GM21825 (cell line): ENCODE measurements around the gene GPA33.

Experiments used
- ATAC-seq: cut with Tn5 transposase; IDR thresholded peaks from one replicate; pipeline ENCODE4 v1.9.1; 2021; ENCODE audit warnings: mild to moderate bottlenecking, moderate library complexity; ENCODE audit not compliant: unreplicated experiment

Gene GPA33

GRCh38 chr1:167090314-167090942, at the start of gene GPA33:
TSS of gene GPA33 (minus strand) at chr1:167090377. CDS start at chr1:167090287, 90 bp downstream.
- ATAC-seq: peak; percentile 73

GRCh38 chr1:167138703-167139102, 48.5 kb upstream of the GPA33 start:
- ATAC-seq: no peak

- no peak for ATAC-seq
Measured at GRCh38 chr1:167137793-167138510, 47.8 kb upstream of the GPA33 start.

GRCh38 chr1:167137332-167137781, 47.2 kb upstream of the GPA33 start:
- no peak for ATAC-seq

- no peak for ATAC-seq
Measured at GRCh38 chr1:167136806-167137205, 46.6 kb upstream of the GPA33 start.

- ATAC-seq: no peak
Measured at GRCh38 chr1:167136191-167136614, 46.0 kb upstream of the GPA33 start.

- ATAC-seq: no peak
Measured at GRCh38 chr1:167135281-167135840, 45.2 kb upstream of the GPA33 start.

- ATAC-seq: no peak
Measured at GRCh38 chr1:167132301-167133010, 42.3 kb upstream of the GPA33 start.

GRCh38 chr1:167130829-167131510, 40.8 kb upstream of the GPA33 start:
- no peak for ATAC-seq

GRCh38 chr1:167128261-167129227, 38.4 kb upstream of the GPA33 start:
- ATAC-seq: no peak

- ATAC-seq: no peak
Measured at GRCh38 chr1:167127661-167128060, 37.5 kb upstream of the GPA33 start.

- no peak for ATAC-seq
Measured at GRCh38 chr1:167127236-167127635, 37.1 kb upstream of the GPA33 start.

- no peak for ATAC-seq
Measured at GRCh38 chr1:167126811-167127210, 36.6 kb upstream of the GPA33 start.

GRCh38 chr1:167126317-167126716, 36.1 kb upstream of the GPA33 start:
- no peak for ATAC-seq

- ATAC-seq: no peak
Measured at GRCh38 chr1:167122568-167122967, 32.4 kb upstream of the GPA33 start.

GRCh38 chr1:167122121-167122480, 31.9 kb upstream of the GPA33 start:
- no peak for ATAC-seq

- ATAC-seq: no peak
Measured at GRCh38 chr1:167121375-167122120, 31.4 kb upstream of the GPA33 start.

- no peak for ATAC-seq
Measured at GRCh38 chr1:167120899-167121298, 30.7 kb upstream of the GPA33 start.

GRCh38 chr1:167119696-167120095, 29.5 kb upstream of the GPA33 start:
- no peak for ATAC-seq
